ENCODE results near the gene NXNL2.

The NXNL2 gene

GRCh38 chr9:88536023-88536324 is 996 bp downstream of the NXNL2 start:
- Histone ChIP-seq H3K36me3 (ENCODE audit: low read length) (no peaks in the 10 kb centered on the region), H3F3A (ENCODE audit: insufficient read depth) (no peaks in the 10 kb centered on the region), H3K9me2 (replicated peaks; ENCODE audit: insufficient read depth, low read length) (no peaks in the 10 kb centered on the region), H4K20me1 (ENCODE audit: low read depth, low read length) (no peaks in the 10 kb centered on the region), H3K9me3 (ENCODE audit: insufficient read depth, low read length) (no peaks in the 10 kb centered on the region), H3K27me3 (ENCODE audit: low read length) (no peaks in the 10 kb centered on the region), H3K27ac (ENCODE audit: low read depth, low read length) (no peak overlapping the region), H3K79me2 (ENCODE audit: insufficient read depth, low read length) (no peaks in the 10 kb centered on the region), H2AFZ (ENCODE audit: low read depth, low read length, severe bottlenecking) (no peak overlapping the region), H3K4me3 (ENCODE audit: insufficient read depth, low read length, poor library complexity, severe bottlenecking) (no peak overlapping the region), H3K9ac (ENCODE audit: low read length) (no peak overlapping the region), H3K4me2 (ENCODE audit: low read depth, low read length, poor library complexity, severe bottlenecking) (no peak overlapping the region)
- TF ChIP-seq, protein P1, sequence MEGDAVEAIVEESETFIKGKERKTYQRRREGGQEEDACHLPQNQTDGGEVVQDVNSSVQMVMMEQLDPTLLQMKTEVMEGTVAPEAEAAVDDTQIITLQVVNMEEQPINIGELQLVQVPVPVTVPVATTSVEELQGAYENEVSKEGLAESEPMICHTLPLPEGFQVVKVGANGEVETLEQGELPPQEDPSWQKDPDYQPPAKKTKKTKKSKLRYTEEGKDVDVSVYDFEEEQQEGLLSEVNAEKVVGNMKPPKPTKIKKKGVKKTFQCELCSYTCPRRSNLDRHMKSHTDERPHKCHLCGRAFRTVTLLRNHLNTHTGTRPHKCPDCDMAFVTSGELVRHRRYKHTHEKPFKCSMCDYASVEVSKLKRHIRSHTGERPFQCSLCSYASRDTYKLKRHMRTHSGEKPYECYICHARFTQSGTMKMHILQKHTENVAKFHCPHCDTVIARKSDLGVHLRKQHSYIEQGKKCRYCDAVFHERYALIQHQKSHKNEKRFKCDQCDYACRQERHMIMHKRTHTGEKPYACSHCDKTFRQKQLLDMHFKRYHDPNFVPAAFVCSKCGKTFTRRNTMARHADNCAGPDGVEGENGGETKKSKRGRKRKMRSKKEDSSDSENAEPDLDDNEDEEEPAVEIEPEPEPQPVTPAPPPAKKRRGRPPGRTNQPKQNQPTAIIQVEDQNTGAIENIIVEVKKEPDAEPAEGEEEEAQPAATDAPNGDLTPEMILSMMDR (IDR thresholded peaks at IDR 0.05; ENCODE audit: insufficient read depth, low read length, poor library complexity, severe bottlenecking): no peak
- TF ChIP-seq EZH2phosphoT487 (conservative IDR thresholded peaks at IDR 0.05; ENCODE audit: low read length): no peak

GRCh38 chr9:88536951-88537760 is 2.2 kb downstream of the NXNL2 start:
- Histone ChIP-seq H4K20me1 (ENCODE audit: low read depth, low read length) (no peaks in the 10 kb centered on the region), H3K36me3 (ENCODE audit: low read length) (no peaks in the 10 kb centered on the region), H3K79me2 (ENCODE audit: insufficient read depth, low read length) (no peaks in the 10 kb centered on the region), H2AFZ (ENCODE audit: low read depth, low read length, severe bottlenecking) (no peak overlapping the region), H3K4me2 (ENCODE audit: low read depth, low read length, poor library complexity, severe bottlenecking) (no peak overlapping the region), H3K9me3 (ENCODE audit: insufficient read depth, low read length) (no peaks in the 10 kb centered on the region), H3K4me3 (ENCODE audit: insufficient read depth, low read length, poor library complexity, severe bottlenecking) (no peak overlapping the region), H3K27ac (ENCODE audit: low read depth, low read length) (no peak overlapping the region), H3K9me2 (replicated peaks; ENCODE audit: insufficient read depth, low read length) (no peaks in the 10 kb centered on the region), H3K27me3 (ENCODE audit: low read length) (no peaks in the 10 kb centered on the region), H3K9ac (ENCODE audit: low read length) (no peak overlapping the region), H3F3A (ENCODE audit: insufficient read depth) (no peaks in the 10 kb centered on the region)
- TF ChIP-seq EZH2phosphoT487 (conservative IDR thresholded peaks at IDR 0.05; ENCODE audit: low read length): no peak
- TF ChIP-seq, protein P1 (IDR thresholded peaks at IDR 0.05; ENCODE audit: insufficient read depth, low read length, poor library complexity, severe bottlenecking): no peak

GRCh38 chr9:88537761-88538091 is 2.7 kb downstream of the NXNL2 start:
- no peaks in the 10 kb centered on the region for H3F3A ChIP-seq (ENCODE audit: insufficient read depth)
- no peak overlapping the region for H3K4me3 ChIP-seq (ENCODE audit: insufficient read depth, low read length, poor library complexity, severe bottlenecking)
- H3K79me2 ChIP-seq (ENCODE audit: insufficient read depth, low read length): no peaks in the 10 kb centered on the region
- no peaks in the 10 kb centered on the region for H3K27me3 ChIP-seq (ENCODE audit: low read length)
- H3K27ac ChIP-seq (ENCODE audit: low read depth, low read length): no peak overlapping the region
- no peaks in the 10 kb centered on the region for H4K20me1 ChIP-seq (ENCODE audit: low read depth, low read length)
- no peak overlapping the region for H3K4me2 ChIP-seq (ENCODE audit: low read depth, low read length, poor library complexity, severe bottlenecking)
- no peaks in the 10 kb centered on the region for H3K36me3 ChIP-seq (ENCODE audit: low read length)
- no peaks in the 10 kb centered on the region for H3K9me2 ChIP-seq (replicated peaks; ENCODE audit: insufficient read depth, low read length)
- H3K9ac ChIP-seq (ENCODE audit: low read length): no peak overlapping the region
- H2AFZ ChIP-seq (ENCODE audit: low read depth, low read length, severe bottlenecking): no peak overlapping the region
- TF ChIP-seq, protein P1 (IDR thresholded peaks at IDR 0.05; ENCODE audit: insufficient read depth, low read length, poor library complexity, severe bottlenecking): no peak
- no peak for TF ChIP-seq EZH2phosphoT487 (conservative IDR thresholded peaks at IDR 0.05; ENCODE audit: low read length)
- no peaks in the 10 kb centered on the region for H3K9me3 ChIP-seq (ENCODE audit: insufficient read depth, low read length)
